ENCODE results near the gene BCR.

Gene BCR

DNA sequence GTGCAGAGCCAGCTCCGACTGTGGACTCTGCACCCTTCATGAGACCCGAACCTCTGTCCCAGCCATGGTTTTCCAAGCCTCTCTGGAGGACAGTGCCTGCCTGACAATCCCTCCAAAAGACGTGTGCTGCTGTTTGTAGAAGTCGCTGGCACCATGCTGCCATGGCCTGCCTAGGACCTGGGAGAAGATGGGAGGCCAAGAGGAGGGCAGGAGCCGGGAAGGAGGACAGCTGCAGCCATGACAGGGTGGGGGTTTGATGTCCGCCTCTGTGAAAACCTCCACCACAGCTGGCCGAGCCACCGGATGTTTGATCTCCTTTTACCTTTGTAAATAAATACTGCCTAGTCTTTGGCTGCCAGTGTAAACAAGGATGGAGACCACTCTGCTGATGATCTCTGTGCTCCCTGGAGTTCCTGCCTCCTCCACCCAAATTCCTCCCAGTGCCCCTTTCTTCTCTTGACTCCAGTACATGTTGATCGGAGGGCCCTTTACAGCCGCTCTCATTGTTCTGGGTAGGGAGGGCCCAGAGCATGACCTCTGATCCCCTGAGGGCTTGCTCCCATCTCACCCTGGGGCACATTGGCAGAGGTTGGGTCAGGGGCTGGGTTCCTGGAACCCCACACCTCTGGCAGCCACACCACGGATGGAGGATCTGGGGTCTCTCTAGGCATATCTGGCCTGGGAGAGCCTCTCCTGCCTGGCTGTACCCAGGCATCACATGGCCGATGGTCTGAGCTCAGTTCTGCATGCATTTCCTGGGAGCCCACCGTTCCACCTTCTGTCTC is 66.9 kb downstream of the BCR start:
- no peak for DNase-seq

GRCh38 chr22:23248583-23248982 is 68.3 kb downstream of the BCR start:
- no peak for DNase-seq

DNA sequence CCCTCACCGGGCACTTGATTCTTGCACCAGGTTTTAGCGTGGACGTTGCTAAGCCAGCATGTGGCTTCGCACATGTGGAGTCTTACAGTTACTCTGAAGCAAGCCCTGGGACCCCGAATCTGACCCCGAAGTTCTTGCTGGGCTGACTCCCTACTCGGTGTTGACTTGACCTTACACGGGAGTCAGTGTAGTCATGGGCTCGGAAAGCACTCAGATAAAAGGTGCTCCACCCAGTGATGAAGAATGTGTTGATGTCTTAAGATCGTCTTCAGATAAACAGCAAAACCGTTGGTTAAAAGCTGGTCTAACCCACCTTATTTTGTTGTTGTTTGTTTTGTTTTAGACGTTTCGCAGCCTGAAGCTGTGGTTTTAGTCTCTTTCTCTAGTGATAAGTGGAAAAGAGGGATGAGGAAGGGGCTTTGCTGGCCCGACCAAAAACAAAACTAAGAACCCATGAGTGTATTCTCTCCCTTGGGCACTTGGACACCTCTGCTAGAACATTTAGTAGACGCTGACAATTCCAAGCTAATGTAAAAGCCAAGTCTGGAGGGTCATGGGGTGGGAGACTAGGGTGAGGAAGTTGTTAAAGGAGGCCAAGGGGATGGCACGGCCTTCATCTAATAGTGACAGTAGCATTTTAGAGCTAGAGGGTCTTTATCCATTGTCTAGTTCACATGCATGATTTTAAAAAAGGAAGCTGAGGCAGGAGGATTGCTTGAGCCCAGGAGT is 69.9 kb downstream of the BCR start:
- DNase-seq = no peak

GRCh38 chr22:23250785-23251363 is 70.6 kb downstream of the BCR start:
- no peak for DNase-seq

GRCh38 chr22:23251445-23252093 is 71.3 kb downstream of the BCR start:
- DNase-seq = no peak

- no peak for DNase-seq
Measured at GRCh38 chr22:23253475-23254055, 73.3 kb downstream of the BCR start.

DNA sequence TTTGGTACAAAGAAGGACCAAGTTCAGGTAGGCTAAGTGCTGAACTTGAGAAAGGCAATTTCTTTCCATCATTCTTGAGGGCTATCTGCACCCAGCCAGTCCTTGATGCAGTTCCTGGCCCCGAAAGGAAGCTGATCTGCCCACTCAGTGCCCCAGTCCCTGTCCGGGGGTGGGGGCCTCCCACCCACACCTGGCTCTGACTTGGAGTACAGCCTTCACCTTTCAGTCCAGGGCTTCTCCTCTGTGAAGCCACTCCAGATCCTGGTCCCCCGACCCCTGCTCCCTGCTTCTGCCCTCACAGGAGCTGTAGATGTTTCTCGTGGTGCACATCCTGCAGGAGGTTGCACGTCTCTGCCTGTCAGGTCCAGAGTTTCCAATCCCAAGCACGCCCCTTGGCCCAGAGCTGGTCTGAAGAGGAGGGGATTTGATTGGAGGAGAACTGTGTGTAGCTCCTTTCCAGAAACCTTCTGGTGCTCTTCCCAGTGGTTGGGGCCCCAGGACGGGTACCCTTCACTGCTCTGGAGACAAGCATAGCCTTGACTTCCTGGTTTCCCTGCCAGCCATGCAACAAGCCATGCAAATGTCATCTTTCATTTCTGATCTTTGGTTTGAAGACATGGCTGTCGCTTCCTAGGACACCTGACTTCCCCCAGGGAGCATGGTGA is 75.3 kb downstream of the BCR start:
- DNase-seq = no peak

DNA sequence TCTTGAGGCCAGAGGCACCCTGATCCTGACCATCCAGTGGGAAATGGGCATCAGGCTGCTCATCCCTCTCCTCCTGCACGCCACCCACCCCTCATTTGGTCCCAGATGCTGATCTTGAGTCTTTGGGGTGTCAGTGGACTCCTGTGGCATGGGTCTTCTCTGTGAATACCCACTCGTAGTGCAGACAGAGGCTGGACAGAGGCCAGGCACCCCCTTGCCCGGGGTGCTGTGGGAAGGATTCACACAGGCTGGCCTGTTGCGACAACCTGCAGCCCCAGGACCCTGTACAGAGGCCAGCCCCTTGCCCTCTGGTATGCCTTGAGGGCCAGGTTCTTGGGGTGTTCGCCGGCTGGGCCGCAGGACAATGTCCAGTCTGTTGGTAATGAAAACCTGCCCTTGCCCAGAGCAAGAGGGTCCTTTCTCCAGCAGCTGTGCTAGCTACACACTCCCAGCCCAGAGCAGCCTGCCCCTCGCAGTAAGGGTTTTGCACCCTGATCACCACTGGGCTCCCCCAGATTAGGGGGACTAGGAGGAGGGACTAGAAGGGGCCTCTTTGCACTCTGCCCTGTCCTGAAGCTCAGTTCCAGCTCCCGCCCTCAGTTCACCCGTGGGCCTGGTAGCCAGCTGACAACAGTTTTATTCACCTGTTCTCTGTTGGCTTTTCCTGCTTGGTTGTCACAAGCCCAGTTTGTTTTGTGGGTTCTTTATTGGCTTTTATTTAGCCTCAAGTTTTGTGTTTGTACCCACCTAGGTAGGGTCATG is 76.0 kb downstream of the BCR start:
- no peak for DNase-seq

- no peak for DNase-seq
Measured at GRCh38 chr22:23256986-23257888, 76.9 kb downstream of the BCR start.

- DNase-seq = no peak
Measured at GRCh38 chr22:23257889-23258825, 77.8 kb downstream of the BCR start.

DNA sequence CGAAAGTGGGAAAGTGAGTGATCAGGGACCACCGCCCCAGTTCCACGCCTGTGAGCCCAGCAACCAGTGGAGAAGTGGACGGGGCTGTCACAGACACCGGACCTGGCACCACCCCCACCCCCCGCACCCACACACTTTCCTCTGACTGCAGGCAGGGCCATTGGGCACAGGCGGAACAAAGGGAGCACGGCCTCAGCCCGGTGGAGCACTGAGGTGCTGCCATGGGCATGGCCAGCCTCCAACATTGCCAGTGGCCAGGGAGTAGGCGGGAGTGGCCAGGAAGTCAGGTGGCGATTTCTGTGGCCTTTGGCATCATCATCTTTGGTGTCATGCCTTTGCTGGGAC is 78.5 kb downstream of the BCR start:
- DNase-seq = no peak

- no peak for DNase-seq
Measured at GRCh38 chr22:23259916-23260644, 79.8 kb downstream of the BCR start.

DNA sequence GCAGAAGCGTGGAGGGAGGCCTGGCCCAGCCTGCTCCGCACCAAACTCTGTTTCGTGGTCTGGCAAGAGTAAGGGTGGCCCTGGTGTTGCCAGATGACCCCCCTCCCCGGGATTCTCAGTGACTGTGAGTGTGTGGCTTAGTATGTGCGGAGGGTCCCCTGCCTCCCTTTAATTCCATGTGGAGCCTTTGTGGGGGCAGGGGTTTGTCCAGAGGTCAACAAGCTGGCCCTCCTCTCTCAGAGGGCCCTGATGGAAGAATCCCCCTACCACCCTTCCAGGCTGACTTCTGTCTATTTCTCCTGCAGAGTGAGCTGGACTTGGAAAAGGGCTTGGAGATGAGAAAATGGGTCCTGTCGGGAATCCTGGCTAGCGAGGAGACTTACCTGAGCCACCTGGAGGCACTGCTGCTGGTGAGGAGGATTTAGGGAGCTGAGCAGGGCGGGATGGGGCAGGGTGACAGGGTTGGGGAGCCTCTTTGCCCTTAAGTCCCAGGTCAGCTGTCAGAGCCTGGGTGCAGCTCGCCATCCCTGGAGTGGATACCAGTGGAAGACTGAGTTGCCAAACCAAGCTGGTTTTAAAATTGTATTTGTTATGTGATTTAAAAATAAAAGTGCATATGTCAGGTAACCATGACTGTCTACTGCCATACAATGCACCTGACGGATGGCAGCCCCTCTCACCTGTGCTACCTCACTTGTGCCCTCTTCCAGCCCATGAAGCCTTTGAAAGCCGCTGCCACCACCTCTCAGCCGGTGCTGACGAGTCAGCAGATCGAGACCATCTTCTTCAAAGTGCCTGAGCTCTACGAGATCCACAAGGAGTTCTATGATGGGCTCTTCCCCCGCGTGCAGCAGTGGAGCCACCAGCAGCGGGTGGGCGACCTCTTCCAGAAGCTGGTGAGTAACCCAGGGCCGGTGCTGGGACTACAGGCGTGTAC is 80.6 kb downstream of the BCR start:
- no peak for DNase-seq

- DNase-seq = no peak
Measured at GRCh38 chr22:23261900-23262450, 81.7 kb downstream of the BCR start.

DNA sequence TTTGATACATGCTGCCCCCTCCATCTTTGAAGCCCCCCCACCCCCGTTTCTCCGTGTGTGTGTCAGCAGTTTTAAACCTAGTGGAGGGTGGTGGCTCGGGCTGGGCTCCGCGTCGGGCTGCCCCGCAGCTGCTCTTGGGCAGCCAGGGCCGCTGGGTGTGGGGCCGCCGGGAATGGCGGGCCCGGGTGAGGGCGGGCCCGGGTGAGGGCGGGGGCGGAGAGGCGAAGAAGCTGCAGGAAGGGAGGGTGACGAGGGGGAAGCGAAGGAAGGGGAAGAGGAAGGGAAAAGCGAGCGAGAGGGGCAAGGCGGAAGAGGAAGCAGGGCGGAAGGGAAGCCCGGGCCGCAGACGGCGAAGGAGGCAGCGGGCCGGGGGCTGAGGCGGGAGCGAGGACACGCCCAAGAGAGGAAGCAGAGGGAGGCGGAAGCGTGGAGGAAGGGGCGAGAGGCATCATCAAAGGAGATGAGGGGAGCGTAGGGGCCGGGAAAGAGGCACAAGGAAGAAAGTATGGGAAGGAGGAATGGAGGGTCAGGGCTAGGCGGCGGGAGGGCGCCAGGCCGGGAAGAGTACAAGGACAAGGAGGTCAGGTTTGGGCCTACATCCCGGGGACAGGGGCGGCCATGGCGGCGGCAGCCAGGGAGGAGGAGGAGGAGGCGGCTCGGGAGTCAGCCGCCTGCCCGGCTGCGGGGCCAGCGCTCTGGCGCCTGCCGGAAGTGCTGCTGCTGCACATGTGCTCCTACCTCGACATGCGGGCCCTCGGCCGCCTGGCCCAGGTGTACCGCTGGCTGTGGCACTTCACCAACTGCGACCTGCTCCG is 82.4 kb downstream of the BCR start:
- no peak for DNase-seq

Measured in inflammatory macrophage (primary cell).